ENCODE data around the gene CD80.

CD80 gene

DNA sequence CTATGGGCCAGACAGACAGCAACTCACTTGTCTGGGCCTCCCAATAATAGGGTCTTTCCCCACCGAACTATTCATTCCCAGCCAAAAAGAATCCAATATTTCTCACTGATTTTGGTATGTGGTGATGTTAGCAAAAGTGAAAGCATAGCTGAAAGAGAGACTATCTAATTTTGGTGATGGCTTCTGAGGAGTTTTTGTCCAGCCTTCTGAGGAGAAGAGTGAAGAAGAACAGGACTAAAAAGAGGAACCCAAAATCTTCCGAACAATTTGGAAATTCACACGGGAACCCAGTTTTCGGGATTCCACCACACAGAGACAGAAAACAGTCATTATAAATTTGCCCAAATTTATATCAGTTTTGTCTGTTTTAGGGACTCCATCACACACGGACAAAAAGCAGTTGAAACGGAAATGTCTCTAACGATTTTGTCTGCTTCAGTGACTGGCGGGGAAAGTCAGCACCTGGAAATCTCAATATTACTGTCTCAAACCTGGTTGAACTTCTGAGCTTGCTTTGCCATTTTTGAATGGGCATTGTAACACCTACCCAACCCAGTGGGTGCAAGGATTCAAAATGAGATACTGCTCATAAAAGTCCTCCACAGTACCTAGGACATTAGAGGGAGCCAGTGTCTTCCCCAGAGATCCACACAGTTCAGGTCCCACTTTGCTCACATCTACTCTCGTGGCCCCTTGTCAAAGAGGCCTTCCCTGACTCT, 9.1 kb downstream of the CD80 start:
- DNase-seq, result no peak

DNA sequence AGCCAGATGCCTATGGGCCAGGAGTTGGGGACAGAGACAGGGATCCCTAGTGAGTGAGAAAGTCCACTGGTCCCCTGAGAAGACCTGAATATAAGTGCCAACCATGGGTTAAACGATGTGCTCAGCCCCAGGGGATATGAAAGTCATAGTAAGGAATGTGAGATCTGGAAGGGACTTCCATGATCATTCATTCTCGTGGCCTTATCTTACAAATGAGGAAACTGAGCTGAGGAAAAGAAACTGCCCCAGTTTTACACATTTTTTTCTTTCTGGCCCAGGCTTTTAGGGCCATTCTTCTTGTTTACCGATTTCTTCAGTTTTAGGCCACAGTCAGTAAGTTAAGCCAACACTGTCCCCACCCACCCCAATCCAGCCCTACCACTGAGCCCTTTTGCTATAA, 11.1 kb downstream of the CD80 start:
- no peak for DNase-seq

- no peak for DNase-seq
These were observed 12.2 kb downstream of the CD80 start for GRCh38 chr3:119547227-119547626.

- DNase-seq, result no peak
These were observed 16.3 kb downstream of the CD80 start for GRCh38 chr3:119543147-119543546.

DNA sequence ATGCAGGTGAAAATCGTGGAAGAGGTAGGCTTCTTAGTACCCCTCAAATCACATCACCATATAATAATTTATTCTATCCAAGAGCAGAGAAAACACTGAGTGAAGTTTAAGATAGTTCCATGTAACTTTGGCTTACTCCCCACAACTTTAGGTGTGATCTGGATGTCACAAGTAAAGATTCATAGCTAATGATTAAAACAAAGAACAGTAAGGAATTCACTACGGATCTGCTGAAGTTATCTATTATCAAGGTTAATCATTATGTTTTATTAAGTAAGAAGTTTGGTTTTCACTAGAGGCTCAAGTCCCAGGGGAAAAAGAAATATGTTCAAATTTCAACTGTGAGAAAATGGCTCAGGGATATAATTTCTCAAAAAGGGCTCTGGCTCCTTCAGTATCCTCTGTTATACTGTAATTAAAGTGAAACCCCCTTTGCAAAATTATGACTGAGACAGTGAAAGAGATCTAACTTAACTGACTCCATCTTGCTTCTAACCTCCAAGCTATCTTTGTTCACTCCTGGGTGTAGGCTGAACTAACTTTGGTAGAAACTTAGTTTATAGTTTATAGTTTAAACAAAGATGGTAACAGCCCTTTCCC, 17.1 kb downstream of the CD80 start:
- no peak for DNase-seq

GRCh38 chr3:119541547-119541946, 17.9 kb downstream of the CD80 start:
- DNase-seq, result no peak

GRCh38 chr3:119538772-119539171, 20.6 kb downstream of the CD80 start:
- DNase-seq, result no peak

- DNase-seq, result no peak
These were observed 22.7 kb downstream of the CD80 start for GRCh38 chr3:119536757-119537156.

DNA sequence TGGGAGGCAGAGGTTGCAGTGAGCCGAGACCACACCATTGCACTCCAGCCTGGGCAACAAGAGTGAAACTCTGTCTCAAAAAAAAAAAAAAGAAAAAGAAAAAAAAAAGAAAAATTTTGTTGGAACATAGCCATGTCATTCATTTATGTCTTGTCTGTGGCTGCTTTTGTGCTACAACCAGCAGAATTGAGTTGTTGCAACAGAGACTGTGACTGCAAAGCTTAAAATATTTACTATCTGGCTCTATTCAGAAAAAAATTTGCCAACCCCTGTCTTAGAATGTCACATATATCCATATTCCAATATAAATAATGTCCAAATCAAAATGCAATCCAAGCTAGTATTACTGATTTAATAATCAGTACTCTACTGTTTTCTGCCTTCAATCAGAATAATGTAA, 25.1 kb downstream of the CD80 start:
- DNase-seq, result no peak

- no peak for DNase-seq
These were observed 28.3 kb downstream of the CD80 start for GRCh38 chr3:119531151-119531550.

DNA sequence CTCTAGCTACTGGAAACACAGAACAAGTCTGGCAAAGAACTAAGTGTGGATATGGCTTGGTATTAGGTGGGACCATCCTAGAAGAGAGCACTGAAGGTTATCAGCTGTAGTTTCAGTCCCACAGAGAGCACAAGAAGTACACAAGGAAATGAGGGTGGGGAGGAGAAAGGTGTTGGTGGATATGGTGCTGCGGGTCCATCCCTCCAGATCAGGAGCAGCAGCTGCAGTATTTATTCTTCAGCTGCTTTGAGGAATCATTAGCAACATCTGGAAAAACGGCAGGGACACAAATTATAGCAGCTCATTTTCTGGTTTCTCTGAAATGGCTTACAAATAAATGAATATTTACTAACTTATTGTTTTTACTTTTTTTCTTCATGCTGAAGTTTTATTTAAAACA, 29.0 kb downstream of the CD80 start:
- no peak for DNase-seq

GRCh38 chr3:119529883-119530282, 29.5 kb downstream of the CD80 start:
- no peak for DNase-seq

GRCh38 chr3:119527714-119528113, 31.7 kb downstream of the CD80 start:
- no peak for DNase-seq

DNA sequence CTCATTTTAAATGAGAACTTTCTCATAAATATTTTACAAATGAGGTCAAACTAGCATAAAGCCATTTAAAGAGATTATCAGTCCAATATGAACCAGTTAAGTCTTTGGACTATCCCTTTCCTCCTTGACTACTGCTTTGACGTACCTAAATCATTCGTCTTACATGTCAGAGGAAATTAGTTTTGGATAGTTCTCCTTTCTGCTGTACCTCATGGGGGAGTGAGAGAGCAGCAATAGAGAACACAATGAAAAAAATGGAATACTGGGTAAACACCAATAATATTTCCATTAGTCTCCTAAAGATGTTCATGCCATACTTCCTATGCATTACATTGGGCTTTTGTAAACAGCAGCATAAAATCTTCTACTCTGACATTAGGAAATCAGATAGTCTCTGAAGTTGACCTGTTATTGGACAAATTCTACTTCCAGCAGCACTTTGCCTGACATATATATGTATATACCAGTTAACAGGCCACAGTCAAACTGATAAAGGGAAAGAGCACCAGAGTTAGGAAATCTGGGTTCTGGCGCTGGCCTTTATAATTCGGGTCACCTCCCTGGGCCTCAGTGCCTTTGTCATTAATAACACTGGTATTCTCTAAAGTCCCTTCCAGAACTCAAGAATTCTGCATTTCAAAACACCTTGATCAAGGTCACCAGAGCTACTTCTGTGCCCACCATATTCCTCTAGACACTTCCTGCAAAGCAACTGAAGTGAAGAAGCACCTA, 34.3 kb downstream of the CD80 start:
- DNase-seq, result peak in 1 of 58 donors; percentile 1

DNA sequence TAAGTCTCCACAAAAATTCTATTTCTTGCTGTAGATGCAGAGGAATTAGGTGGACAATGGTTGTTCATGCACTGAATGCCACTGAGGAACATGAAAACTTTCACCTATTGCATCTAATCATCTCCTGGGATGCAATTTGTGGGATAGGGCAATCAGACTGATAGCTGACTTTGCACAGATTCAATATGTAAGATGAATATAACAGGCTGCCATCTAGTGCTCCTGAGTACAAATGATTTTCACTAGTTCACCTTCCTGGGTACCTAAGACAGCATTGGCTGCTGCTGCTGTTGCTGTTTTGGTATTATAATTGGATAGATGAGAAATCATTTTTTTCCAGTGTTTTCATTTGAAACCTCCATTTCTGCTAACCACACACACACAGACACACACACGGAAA, 41.4 kb downstream of the CD80 start:
- DNase-seq, result no peak

DNA sequence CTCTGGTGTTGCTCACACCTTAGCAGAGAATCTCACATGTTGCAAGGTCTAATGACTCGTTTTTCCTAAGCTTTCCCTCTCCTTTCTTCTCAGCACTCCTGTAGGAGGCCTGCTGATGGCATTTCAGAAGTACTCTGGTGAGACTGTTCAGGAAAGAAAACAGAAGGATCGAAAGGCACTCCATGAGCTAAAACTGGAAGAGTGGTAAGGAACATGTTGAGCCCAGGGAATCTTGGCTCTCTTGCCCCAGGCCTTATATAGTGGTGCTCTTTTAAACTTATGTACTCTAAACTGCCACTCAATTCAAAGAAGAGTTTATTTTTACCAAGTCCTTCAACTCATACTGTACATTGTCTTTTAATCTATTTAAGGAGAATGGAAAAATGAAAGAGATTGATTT, 42.3 kb downstream of the CD80 start:
- DNase-seq, result no peak

GRCh38 chr3:119514637-119515036, 44.8 kb downstream of the CD80 start:
- DNase-seq, result no peak

GRCh38 chr3:119510690-119511089, 48.7 kb downstream of the CD80 start:
- DNase-seq, result no peak

GRCh38 chr3:119508172-119508845, 51.1 kb downstream of the CD80 start:
- no peak for DNase-seq

DNA sequence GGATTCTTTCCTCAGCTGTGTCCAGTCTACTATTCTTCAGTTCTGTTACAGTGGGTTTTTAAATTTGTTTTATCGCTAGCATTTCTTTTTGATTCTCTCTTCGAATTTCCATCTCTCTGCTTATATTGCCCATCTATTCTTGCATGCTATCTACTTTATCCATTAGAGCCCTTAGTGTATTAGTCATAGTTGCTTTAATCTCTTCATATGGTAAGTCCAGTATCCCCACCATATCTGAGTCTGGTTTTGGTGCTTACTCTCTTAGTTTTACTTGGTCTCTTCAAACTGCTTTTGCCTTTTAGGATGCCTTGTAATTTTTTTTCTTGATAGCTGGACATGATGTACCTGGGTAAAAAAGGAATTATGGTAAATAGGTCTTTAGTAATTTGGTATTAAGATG, 52.0 kb downstream of the CD80 start:
- DNase-seq, result no peak

DNA sequence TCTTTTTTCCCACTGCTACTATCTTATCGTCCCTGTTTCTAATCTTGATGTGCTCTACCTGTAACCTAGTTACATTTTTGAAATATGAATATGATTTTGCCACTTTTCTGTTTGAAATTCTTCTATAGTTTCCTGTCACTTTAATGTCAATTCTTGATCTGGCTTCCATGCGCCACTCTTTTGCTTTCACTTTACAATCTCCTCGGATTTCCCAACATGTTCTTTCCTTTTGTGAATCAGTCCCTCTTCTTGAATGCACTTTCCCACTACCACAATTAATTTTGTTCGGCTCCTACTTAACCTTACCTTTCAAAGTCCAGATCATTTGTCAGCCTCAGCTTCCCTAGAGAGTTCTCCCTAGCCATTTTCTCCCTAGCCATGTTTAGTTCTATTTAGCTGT, 52.8 kb downstream of the CD80 start:
- DNase-seq, result no peak

DNA sequence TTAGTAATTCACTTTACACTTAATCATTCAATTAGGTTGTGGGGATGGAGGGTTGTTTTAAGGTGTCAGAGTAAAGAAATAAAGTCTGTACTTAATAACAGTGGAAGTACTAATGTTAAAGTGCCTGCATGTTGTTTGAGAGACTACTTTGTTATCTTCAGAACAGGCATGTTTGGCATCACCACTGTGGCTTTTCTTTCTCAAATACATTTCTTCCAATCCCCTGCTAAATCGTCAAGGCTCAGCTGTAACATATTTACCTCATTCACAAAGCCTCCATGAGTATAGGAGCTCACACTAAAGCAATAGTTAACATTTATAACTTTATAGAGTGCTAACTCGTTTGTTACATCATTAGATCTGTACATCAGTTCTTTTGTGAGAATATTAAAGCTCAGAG, 58.5 kb downstream of the CD80 start:
- DNase-seq, result no peak

Data from anterior cingulate cortex (tissue), 58 donors.